HEK293 (cell line): Measurements from ENCODE around the gene ZBTB24.

ENCODE experiments used
- ZNF114 ChIP-seq: fragments of 450-650 bp; formaldehyde crosslinking; IDR thresholded peaks from 2 replicates; pipeline ENCODE4 v1.5.0; 2017; ENCODE audit warnings: missing biosample characterization, missing genetic modification characterization
- ZNF214 ChIP-seq: fragments of 450-650 bp; formaldehyde crosslinking; IDR thresholded peaks from 2 replicates; pipeline ENCODE4 v1.5.1; 2017; ENCODE audit warnings: missing biosample characterization, mild to moderate bottlenecking, missing genetic modification characterization, borderline replicate concordance
- ZNF239 ChIP-seq: fragments of 450-650 bp; formaldehyde crosslinking; IDR thresholded peaks from 2 replicates; pipeline ENCODE4 v1.5.1; 2016; ENCODE audit warnings: missing biosample characterization, missing genetic modification characterization
- ZNF302 ChIP-seq: fragments of 450-650 bp; formaldehyde crosslinking; IDR thresholded peaks from 2 replicates; pipeline ENCODE4 v1.5.1; 2016; ENCODE audit warnings: missing biosample characterization, missing genetic modification characterization, low read depth
- ZNF341 ChIP-seq: fragments of 450-650 bp; formaldehyde crosslinking; IDR thresholded peaks from 2 replicates; pipeline ENCODE4; 2016; ENCODE audit warnings: low read depth, missing biosample characterization, missing genetic modification characterization
- ZNF394 ChIP-seq: fragments of 450-650 bp; formaldehyde crosslinking; IDR thresholded peaks from 2 replicates; pipeline ENCODE4 v1.5.1; 2016; ENCODE audit warnings: missing biosample characterization, missing genetic modification characterization, mild to moderate bottlenecking, moderate library complexity, borderline replicate concordance
- ZNF514 ChIP-seq: fragments of 450-650 bp; formaldehyde crosslinking; IDR thresholded peaks from 2 replicates; pipeline ENCODE4 v1.5.1; 2016; ENCODE audit warnings: missing biosample characterization, missing genetic modification characterization
- ZNF837 ChIP-seq: fragments of 450-650 bp; formaldehyde crosslinking; IDR thresholded peaks from 2 replicates; pipeline ENCODE4 v1.5.1; 2016; ENCODE audit warnings: missing biosample characterization, missing genetic modification characterization
- TF ChIP-seq, protein P1 (sequence below): fragments of 450-650 bp; formaldehyde crosslinking; IDR thresholded peaks from 2 replicates; pipeline ENCODE4 v1.5.1; 2016; ENCODE audit warnings: missing biosample characterization, missing genetic modification characterization
- TF ChIP-seq, protein P2 (sequence below): IDR thresholded peaks from 2 replicates; pipeline ENCODE4 v1.6.1; 2011; ENCODE audit warnings: mild to moderate bottlenecking, low read depth, low read length, borderline replicate concordance
- TF ChIP-seq, protein P3 (sequence below): fragments of 450-650 bp; IDR thresholded peaks from 2 replicates; pipeline ENCODE4 v1.5.1; 2018; ENCODE audit warnings: missing biosample characterization, missing genetic modification characterization

DNA sequence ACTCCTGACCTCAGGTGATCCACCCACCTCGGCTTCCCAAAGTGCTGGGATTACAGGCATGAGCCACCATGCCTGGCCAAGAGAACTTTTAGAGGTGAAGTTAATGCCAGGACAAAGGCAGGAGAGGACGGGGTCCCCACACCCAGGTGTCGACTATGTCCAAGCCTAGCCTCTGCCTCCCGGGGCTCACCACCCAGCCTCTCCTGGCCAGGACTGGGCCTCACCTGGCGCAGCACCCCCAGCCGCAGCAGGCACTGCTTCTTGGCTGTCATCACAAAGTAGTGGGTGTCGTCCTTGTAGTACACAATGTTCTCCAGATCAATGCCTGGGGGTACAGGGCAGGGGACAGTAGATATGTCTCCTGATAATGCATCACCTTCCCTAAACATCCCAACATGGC, 31.6 kb downstream of the ZBTB24 start:
- TF ChIP-seq, protein P1, sequence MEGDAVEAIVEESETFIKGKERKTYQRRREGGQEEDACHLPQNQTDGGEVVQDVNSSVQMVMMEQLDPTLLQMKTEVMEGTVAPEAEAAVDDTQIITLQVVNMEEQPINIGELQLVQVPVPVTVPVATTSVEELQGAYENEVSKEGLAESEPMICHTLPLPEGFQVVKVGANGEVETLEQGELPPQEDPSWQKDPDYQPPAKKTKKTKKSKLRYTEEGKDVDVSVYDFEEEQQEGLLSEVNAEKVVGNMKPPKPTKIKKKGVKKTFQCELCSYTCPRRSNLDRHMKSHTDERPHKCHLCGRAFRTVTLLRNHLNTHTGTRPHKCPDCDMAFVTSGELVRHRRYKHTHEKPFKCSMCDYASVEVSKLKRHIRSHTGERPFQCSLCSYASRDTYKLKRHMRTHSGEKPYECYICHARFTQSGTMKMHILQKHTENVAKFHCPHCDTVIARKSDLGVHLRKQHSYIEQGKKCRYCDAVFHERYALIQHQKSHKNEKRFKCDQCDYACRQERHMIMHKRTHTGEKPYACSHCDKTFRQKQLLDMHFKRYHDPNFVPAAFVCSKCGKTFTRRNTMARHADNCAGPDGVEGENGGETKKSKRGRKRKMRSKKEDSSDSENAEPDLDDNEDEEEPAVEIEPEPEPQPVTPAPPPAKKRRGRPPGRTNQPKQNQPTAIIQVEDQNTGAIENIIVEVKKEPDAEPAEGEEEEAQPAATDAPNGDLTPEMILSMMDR (tag by site-specific recombination) = no peak
- TF ChIP-seq, protein P2, sequence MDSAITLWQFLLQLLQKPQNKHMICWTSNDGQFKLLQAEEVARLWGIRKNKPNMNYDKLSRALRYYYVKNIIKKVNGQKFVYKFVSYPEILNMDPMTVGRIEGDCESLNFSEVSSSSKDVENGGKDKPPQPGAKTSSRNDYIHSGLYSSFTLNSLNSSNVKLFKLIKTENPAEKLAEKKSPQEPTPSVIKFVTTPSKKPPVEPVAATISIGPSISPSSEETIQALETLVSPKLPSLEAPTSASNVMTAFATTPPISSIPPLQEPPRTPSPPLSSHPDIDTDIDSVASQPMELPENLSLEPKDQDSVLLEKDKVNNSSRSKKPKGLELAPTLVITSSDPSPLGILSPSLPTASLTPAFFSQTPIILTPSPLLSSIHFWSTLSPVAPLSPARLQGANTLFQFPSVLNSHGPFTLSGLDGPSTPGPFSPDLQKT = no peak
- TF ChIP-seq ZNF394 (tag by site-specific recombination) (no peak), ZNF514 (tag by site-specific recombination) (no peak), ZNF214 (tag by site-specific recombination) (no peak), ZNF239 (tag by site-specific recombination) (no peak), ZNF837 (no peak), ZNF114 (tag by site-specific recombination) (no peak), ZNF302 (tag by site-specific recombination) (no peak), ZNF341 (tag by site-specific recombination) (no peak)
- TF ChIP-seq, protein P3, sequence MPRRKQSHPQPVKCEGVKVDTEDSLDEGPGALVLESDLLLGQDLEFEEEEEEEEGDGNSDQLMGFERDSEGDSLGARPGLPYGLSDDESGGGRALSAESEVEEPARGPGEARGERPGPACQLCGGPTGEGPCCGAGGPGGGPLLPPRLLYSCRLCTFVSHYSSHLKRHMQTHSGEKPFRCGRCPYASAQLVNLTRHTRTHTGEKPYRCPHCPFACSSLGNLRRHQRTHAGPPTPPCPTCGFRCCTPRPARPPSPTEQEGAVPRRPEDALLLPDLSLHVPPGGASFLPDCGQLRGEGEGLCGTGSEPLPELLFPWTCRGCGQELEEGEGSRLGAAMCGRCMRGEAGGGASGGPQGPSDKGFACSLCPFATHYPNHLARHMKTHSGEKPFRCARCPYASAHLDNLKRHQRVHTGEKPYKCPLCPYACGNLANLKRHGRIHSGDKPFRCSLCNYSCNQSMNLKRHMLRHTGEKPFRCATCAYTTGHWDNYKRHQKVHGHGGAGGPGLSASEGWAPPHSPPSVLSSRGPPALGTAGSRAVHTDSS (tag by site-specific recombination) = no peak
